NCI-H1417 (cell line): ENCODE measurements around the gene IFNGR1.

Experiments
- DNase-seq, 3 experiments: peaks; one replicate each; lab custom pipeline; 2025; lab: John Stamatoyannopoulos, UW

The IFNGR1 gene

GRCh38 chr6:137150072-137150471 is 69.1 kb downstream of the IFNGR1 start:
- no peak for DNase-seq

GRCh38 chr6:137149035-137149393 is 70.2 kb downstream of the IFNGR1 start:
- DNase-seq = no peak

GRCh38 chr6:137148306-137149034 is 70.7 kb downstream of the IFNGR1 start:
- no peak for DNase-seq
